Retinal pigment epithelial cell (primary cell): ENCODE measurements around the gene FXYD7.

Experiments
- DNase-seq: peaks from one replicate; pipeline ENCODE4 v3.0.0-alpha.2; 2010; ENCODE audit warnings: low read depth
- H3K4me3 ChIP-seq: 2 replicates; pipeline ENCODE4 v1.5.1; 2011; ENCODE audit warnings: mild to moderate bottlenecking, low read length, control low read depth, moderate library complexity
- CTCF ChIP-seq: conservative IDR thresholded peaks from 2 replicates; pipeline ENCODE4 v1.5.1; 2011; ENCODE audit warnings: low read depth, low read length, control low read depth, inconsistent platforms

Gene FXYD7

GRCh38 chr19:35112995-35113688 lies 29.9 kb upstream of the FXYD7 start:
- DNase-seq: no peak
- no peak overlapping the region for H3K4me3 ChIP-seq
- no peak for TF ChIP-seq CTCF

GRCh38 chr19:35114353-35115176 lies 28.5 kb upstream of the FXYD7 start:
- peak overlapping the region; percentile 10 for H3K4me3 ChIP-seq

GRCh38 chr19:35115177-35115951 lies 27.7 kb upstream of the FXYD7 start, which contains the start of gene FXYD3:
Gene FXYD3 (plus strand): TSS chr19:35115823. CDS start chr19:35119377, 3,554 bp downstream.
- peak within 1 kb of the TSS; percentile 10 for H3K4me3 ChIP-seq
- no peak for TF ChIP-seq CTCF

More at GRCh38 chr19:35114353-35115176, 28.5 kb upstream of the FXYD7 start:
- DNase-seq: no peak
- peak; percentile 100 for TF ChIP-seq CTCF

GRCh38 chr19:35116072-35116801 lies 26.8 kb upstream of the FXYD7 start:
- H3K4me3 ChIP-seq: no peak overlapping the region
- no peak for DNase-seq
- TF ChIP-seq CTCF: no peak

More at GRCh38 chr19:35115177-35115951, 27.7 kb upstream of the FXYD7 start, which contains the start of gene FXYD3:
- DNase-seq: no peak

GRCh38 chr19:35117116-35117515 lies 25.9 kb upstream of the FXYD7 start:
- no peak overlapping the region for H3K4me3 ChIP-seq
- TF ChIP-seq CTCF: no peak
- DNase-seq: no peak

GRCh38 chr19:35117799-35118198 lies 25.3 kb upstream of the FXYD7 start:
- TF ChIP-seq CTCF: no peak

More at GRCh38 chr19:35117799-35118198, 25.3 kb upstream of the FXYD7 start:
- DNase-seq: no peak
- no peak overlapping the region for H3K4me3 ChIP-seq
